ENCODE results near the gene BUD31. TPM values are rescaled to one million over a fixed set of nuclear protein-coding genes. Genes with fewer than 3 reads are reported as not detected.

Gene BUD31
- total and polyA plus RNA-seq, 2 experiments from 2014 or later = 77.1 to 247 TPM

- Histone ChIP-seq H3K79me2 (replicated peaks; ENCODE audit: insufficient read depth) (peaks cover 61% of the 10 kb centered on the region), H3K4me2 (peak overlapping the region; percentile 90), H3K36me3 (ENCODE audit: insufficient read depth) (peaks cover 39% of the 10 kb centered on the region), H3F3A (replicated peaks; ENCODE audit: low read depth) (peaks cover 39% of the 10 kb centered on the region), H4K20me1 (replicated peaks; ENCODE audit: insufficient read depth) (peaks cover 54% of the 10 kb centered on the region), H3K27ac (ENCODE audit: low read depth) (peak overlapping the region; percentile 69; the same call in 1 of the 2 replicates), H3K4me1 (ENCODE audit: insufficient read depth) (peaks cover 21% of the 10 kb centered on the region), H2AFZ (no peak overlapping the region), H3K27me3 (ENCODE audit: insufficient read depth) (no peaks in the 10 kb centered on the region), H3K4me3 (peak overlapping the region; percentile 88), H3K9me2 (ENCODE audit: insufficient read depth) (no peaks in the 10 kb centered on the region)
- ATAC-seq (no peak), DNase-seq (ENCODE audit: low spot score) (no peak)
- Mint-ChIP-seq H3K27ac (no peak overlapping the region), H3K36me3 (ENCODE audit: low read depth) (peaks cover 60% of the 10 kb centered on the region), H3K27me3 (ENCODE audit: insufficient read depth, low read depth, poor library complexity) (peaks cover 6% of the 10 kb centered on the region), H3K9me3 (no peaks in the 10 kb centered on the region; the same call in 2 of the 3 replicates), H3K4me3 (peak overlapping the region; percentile 95), H3K4me1 (peaks cover 21% of the 10 kb centered on the region)
- no peak for TF ChIP-seq NANOG (IDR thresholded peaks at IDR 0.05; ENCODE audit: borderline replicate concordance)
- no peak for TF ChIP-seq EZH2 (IDR thresholded peaks at IDR 0.05; ENCODE audit: low read depth, unreplicated experiment)
- no peak for TF ChIP-seq CTCF (conservative IDR thresholded peaks at IDR 0.05; ENCODE audit: low read depth in 2 of 2)
- TF ChIP-seq EZH2phosphoT487 (IDR thresholded peaks at IDR 0.05; ENCODE audit: unreplicated experiment) = no peak
- no peak for TF ChIP-seq POLR2AphosphoS5 (IDR thresholded peaks at IDR 0.05; ENCODE audit: low read depth)
- no peak for TF ChIP-seq CREB1 (CRISPR knock-in tag; IDR thresholded peaks at IDR 0.05; ENCODE audit: low read depth)
- TF ChIP-seq REST (IDR thresholded peaks at IDR 0.05; ENCODE audit: unreplicated experiment) = no peak
- no peak for TF ChIP-seq STAT1 (IDR thresholded peaks at IDR 0.05; ENCODE audit: unreplicated experiment)
- no peak for TF ChIP-seq ZNF462 (CRISPR knock-in tag; IDR thresholded peaks at IDR 0.05)
- no peak for TF ChIP-seq ZNF114 (CRISPR knock-in tag; IDR thresholded peaks at IDR 0.05)
- no peak for TF ChIP-seq ZNF331 (CRISPR knock-in tag; IDR thresholded peaks at IDR 0.05; ENCODE audit: low read depth)
- no peak for TF ChIP-seq ETS1 (IDR thresholded peaks at IDR 0.05)
- no peak for TF ChIP-seq JUNB (IDR thresholded peaks at IDR 0.05; ENCODE audit: unreplicated experiment)
These were observed 1.0 kb downstream of the BUD31 start for GRCh38 chr7:99409806-99410205.
